Stimulated activated naive CD8-positive, alpha-beta T cell treated with anti-CD3 and anti-CD28 coated beads, Interleukin-15, amount 100 ng/mL, for 72 hours (primary cell): Measurements from ENCODE around the gene TRHDE.
"Not testable (repeated sequence)": the region's sequence is repeated elsewhere in the genome, so short reads cannot be mapped to it uniquely, and the experiment has no call there.

ENCODE experiments used
- ATAC-seq: fragments of 150-1000 bp; cut with Tn5 transposase; 2 replicates; pipeline ENCODE4 v1.10.0; 2021; ENCODE audit warnings: mild to moderate bottlenecking, moderate library complexity
- DNase-seq, 2 donors: peaks; one replicate each; pipeline ENCODE4 v3.0.0; 2021 to 2022
- H3K27ac Mint-ChIP-seq, 2 donors: one replicate each; pipeline ENCODE4 v1.8.0; 2022; ENCODE audit warnings: mild to moderate bottlenecking in 2 of 2, mixed read lengths in 2 of 2, moderate library complexity in 2 of 2
- H3K27me3 Mint-ChIP-seq: one replicate; pipeline ENCODE4 v1.8.0; 2022; ENCODE audit warnings: mixed read lengths
- H3K4me1 Mint-ChIP-seq: one replicate; pipeline ENCODE4 v1.8.0; 2022; ENCODE audit warnings: mild to moderate bottlenecking, mixed read lengths
- H3K4me3 Mint-ChIP-seq, 2 donors: one replicate each; pipeline ENCODE4 v1.8.0; 2022; ENCODE audit warnings: mild to moderate bottlenecking in 2 of 2, mixed read lengths in 2 of 2, moderate library complexity in 1 of 2
- H3K9me3 Mint-ChIP-seq, 2 donors: one replicate each; pipeline ENCODE4 v1.8.0; 2022; ENCODE audit warnings: mixed read lengths in 2 of 2

The TRHDE gene

GRCh38 chr12:72618764-72619163 is 346.6 kb downstream of the TRHDE start:
- Mint-ChIP-seq H3K4me1 (no peaks in the 10 kb centered on the region), H3K9me3 (peaks cover 0 to 7% of the 10 kb centered on the region in 2 donors), H3K4me3 (no peak overlapping the region), H3K27ac (no peak overlapping the region), H3K27me3 (no peaks in the 10 kb centered on the region)
- DNase-seq (no peak), ATAC-seq (no peak)

- no peak overlapping the region for H3K27ac Mint-ChIP-seq
- no peak for DNase-seq
- no peak overlapping the region for H3K4me3 Mint-ChIP-seq
These were observed 350.4 kb downstream of the TRHDE start for GRCh38 chr12:72622556-72622955.

DNA sequence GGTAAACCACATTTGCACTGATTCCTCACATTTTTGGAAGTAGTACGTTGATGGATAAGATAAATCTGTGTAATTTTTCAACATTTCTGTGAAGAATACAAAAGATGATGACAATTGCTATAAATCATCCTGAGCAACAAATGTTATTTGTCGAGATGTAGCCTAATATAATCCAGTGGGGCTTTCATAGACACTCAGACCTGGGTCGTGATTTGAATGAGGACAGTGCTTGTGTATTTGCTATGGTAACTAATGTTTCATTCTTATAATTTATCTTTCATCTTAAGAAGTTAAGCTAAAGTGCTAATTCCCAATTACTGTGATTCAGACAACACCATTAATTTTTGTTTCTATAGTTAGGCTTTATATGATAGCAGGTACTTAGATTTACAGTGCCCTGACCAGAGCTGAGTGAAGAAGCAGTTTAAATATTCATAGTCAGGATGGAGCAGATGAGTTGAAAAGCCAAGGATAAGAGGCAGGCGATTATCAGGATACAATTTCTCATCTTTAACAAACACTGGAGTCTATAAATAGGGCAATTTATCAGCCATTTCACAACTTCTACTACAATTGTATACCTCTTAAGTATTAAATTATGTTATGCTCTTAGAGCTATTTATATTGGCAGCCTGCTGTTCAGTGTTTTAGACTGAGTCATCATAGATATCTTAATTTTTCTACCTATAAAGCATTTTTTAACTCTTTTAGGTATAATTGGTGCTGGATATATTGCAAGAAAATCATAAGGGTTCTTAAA is 359.9 kb downstream of the TRHDE start:
- DNase-seq (no peak), ATAC-seq (no peak)
- no peak overlapping the region for H3K4me3 Mint-ChIP-seq
- no peaks in the 10 kb centered on the region for H3K27me3 Mint-ChIP-seq
- no peaks in the 10 kb centered on the region for H3K9me3 Mint-ChIP-seq
- no peaks in the 10 kb centered on the region for H3K4me1 Mint-ChIP-seq
- H3K27ac Mint-ChIP-seq: no peak overlapping the region

More at GRCh38 chr12:72622556-72622955, 350.4 kb downstream of the TRHDE start:
- no peak for ATAC-seq
- Mint-ChIP-seq H3K9me3 (peaks cover 7% of the 10 kb centered on the region in 2 donors), H3K4me1 (no peaks in the 10 kb centered on the region), H3K27me3 (no peaks in the 10 kb centered on the region)

- ATAC-seq (no peak), DNase-seq (no peak)
- H3K4me1 Mint-ChIP-seq: no peaks in the 10 kb centered on the region
- H3K27ac Mint-ChIP-seq: no peak overlapping the region
- H3K27me3 Mint-ChIP-seq: no peaks in the 10 kb centered on the region
- peaks cover 0 to 2% of the 10 kb centered on the region in 2 donors for H3K9me3 Mint-ChIP-seq
- no peak overlapping the region for H3K4me3 Mint-ChIP-seq
These were observed 370.5 kb downstream of the TRHDE start for GRCh38 chr12:72642706-72643105.

DNA sequence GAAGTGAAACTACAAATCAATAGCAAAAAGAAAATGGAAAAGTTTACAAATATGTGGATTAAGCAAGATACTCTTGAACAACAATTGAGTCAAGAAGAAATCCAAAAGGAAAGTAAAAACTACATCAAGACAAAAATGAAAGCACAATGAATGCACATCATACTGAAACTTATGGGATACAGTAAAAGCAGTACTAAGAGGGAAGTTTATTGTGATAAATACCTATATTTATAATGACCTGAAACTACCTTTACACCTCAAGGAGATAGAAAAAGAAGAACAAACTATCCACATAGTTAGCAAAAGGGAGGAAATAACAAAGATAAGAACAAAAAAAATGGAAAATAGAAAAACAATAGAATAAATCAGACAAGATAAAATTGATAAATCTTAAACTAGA is 375.0 kb downstream of the TRHDE start:
- Mint-ChIP-seq H3K4me1 (no peaks in the 10 kb centered on the region), H3K27ac (no peak overlapping the region), H3K27me3 (no peaks in the 10 kb centered on the region), H3K9me3 (no peaks in the 10 kb centered on the region), H3K4me3 (no peak overlapping the region)
- no peak for ATAC-seq
- DNase-seq: no peak

GRCh38 chr12:72658615-72659014 is 386.4 kb downstream of the TRHDE start:
- ATAC-seq: no peak
- Mint-ChIP-seq H3K27ac (no peak overlapping the region), H3K27me3 (no peaks in the 10 kb centered on the region), H3K4me1 (no peaks in the 10 kb centered on the region), H3K4me3 (no peak overlapping the region), H3K9me3 (no peaks in the 10 kb centered on the region)
- no peak for DNase-seq

DNA sequence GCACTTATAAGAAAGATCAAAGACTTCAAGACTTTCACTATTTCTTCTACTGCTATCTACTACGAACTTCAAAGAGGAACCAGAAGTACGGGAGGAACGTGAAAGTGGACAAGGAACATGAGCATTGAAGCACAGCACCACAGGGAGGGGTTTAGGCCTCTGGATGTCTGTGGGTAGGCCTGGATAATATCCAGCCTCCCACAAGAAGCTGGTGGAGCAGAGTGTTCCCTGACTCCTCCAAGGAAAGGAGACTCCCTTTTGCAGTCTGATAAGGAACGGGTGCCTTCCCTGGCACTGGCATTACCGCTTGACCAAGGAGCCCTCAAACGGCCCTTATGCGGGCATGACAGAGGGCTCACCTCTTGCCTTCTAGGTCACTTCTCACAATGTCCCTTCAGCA is 388.0 kb downstream of the TRHDE start:
- not testable (repeated sequence) for DNase-seq, H3K9me3 Mint-ChIP-seq, H3K27me3 Mint-ChIP-seq, H3K27ac Mint-ChIP-seq, H3K4me3 Mint-ChIP-seq, H3K4me1 Mint-ChIP-seq, ATAC-seq

DNA sequence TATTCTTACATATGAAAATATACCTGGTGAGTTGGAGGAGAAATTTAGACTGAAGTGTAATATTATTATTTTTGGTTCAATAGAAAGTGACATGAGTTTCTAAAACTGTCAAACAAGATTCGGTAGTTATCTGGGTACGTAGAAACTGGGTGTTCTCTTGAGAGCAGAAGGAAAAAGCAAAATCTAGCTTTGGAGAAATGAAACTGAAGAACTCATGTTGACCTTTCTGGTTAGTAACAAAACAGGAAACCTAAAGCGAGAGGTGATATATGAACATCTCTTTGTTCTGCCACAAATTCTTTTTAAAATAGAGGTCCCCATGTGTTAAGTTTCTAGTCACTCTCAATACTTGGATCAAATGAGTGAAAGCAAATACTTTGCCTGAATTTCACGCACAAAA is 401.7 kb downstream of the TRHDE start:
- no peak overlapping the region for H3K4me3 Mint-ChIP-seq
- no peak overlapping the region for H3K27ac Mint-ChIP-seq
- DNase-seq (no peak), ATAC-seq (no peak)
- H3K9me3 Mint-ChIP-seq: no peaks in the 10 kb centered on the region
- no peaks in the 10 kb centered on the region for H3K27me3 Mint-ChIP-seq
- H3K4me1 Mint-ChIP-seq: no peaks in the 10 kb centered on the region

DNA sequence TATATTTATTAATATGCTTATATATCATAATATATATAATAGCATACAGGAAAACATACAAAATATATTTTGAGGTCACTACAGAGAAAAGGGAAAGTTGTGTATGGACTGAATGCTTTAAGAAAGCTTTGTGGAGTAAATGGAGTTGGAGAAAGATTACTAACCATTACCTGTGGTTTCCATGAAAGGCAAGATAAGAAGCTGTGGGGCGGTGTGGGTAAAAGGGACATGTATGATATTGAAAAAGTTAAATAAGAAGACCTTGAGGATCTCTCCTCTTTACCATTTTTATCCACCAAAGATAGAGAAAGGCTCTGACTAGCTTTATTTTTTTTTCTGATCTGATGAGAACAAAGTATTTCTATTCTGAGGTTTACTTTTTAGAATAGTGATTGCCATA is 404.4 kb downstream of the TRHDE start:
- H3K4me1 Mint-ChIP-seq: no peaks in the 10 kb centered on the region
- ATAC-seq: no peak
- no peaks in the 10 kb centered on the region for H3K27me3 Mint-ChIP-seq
- H3K27ac Mint-ChIP-seq: no peak overlapping the region
- H3K4me3 Mint-ChIP-seq: no peak overlapping the region
- no peaks in the 10 kb centered on the region for H3K9me3 Mint-ChIP-seq
- no peak for DNase-seq

DNA sequence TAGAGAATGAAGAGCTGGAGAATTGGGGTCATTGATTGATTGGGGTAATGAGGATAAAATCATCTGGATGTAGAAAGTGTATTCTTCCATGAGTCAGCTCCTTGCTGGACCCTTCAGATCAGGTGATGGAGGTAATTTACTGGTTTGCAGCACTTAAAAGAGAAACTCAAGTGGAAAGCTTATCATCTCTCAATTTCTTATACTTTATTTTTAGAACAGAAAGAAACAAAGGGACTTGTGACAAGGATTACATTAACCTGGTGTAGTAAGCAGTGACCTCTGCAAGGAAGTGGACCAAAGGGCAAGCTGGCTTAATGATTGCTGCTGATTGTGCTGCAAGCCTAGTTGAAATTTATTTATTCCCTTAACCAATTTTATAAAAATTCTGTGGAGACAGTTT is 405.0 kb downstream of the TRHDE start:
- H3K27me3 Mint-ChIP-seq: no peaks in the 10 kb centered on the region
- H3K4me1 Mint-ChIP-seq: no peaks in the 10 kb centered on the region
- no peaks in the 10 kb centered on the region for H3K9me3 Mint-ChIP-seq

GRCh38 chr12:72677846-72678245 is 405.7 kb downstream of the TRHDE start:
- H3K27me3 Mint-ChIP-seq: no peaks in the 10 kb centered on the region

More for the DNA sequence above, 405.0 kb downstream of the TRHDE start:
- Mint-ChIP-seq H3K4me3 (no peak overlapping the region), H3K27ac (no peak overlapping the region)
- no peak for ATAC-seq
- no peak for DNase-seq

GRCh38 chr12:72679147-72679757 is 407.1 kb downstream of the TRHDE start:
- DNase-seq: no peak
- Mint-ChIP-seq H3K4me1 (no peaks in the 10 kb centered on the region), H3K27ac (no peak overlapping the region), H3K9me3 (no peaks in the 10 kb centered on the region), H3K4me3 (no peak overlapping the region), H3K27me3 (no peaks in the 10 kb centered on the region)
- no peak for ATAC-seq

More at GRCh38 chr12:72677846-72678245, 405.7 kb downstream of the TRHDE start:
- H3K4me3 Mint-ChIP-seq: no peak overlapping the region
- no peaks in the 10 kb centered on the region for H3K4me1 Mint-ChIP-seq
- ATAC-seq: no peak
- H3K27ac Mint-ChIP-seq: no peak overlapping the region
- no peak for DNase-seq
- H3K9me3 Mint-ChIP-seq: no peaks in the 10 kb centered on the region

GRCh38 chr12:72681028-72681427 is 408.9 kb downstream of the TRHDE start:
- Mint-ChIP-seq H3K27ac (no peak overlapping the region), H3K4me1 (no peaks in the 10 kb centered on the region), H3K27me3 (no peaks in the 10 kb centered on the region), H3K4me3 (no peak overlapping the region), H3K9me3 (no peaks in the 10 kb centered on the region)
- DNase-seq: no peak
- no peak for ATAC-seq

- Mint-ChIP-seq H3K4me1 (no peaks in the 10 kb centered on the region), H3K9me3 (peaks cover 0 to 5% of the 10 kb centered on the region in 2 donors), H3K27ac (no peak overlapping the region), H3K4me3 (no peak overlapping the region), H3K27me3 (no peaks in the 10 kb centered on the region)
- DNase-seq: no peak
- no peak for ATAC-seq
These were observed 412.3 kb downstream of the TRHDE start for GRCh38 chr12:72684491-72684890.

DNA sequence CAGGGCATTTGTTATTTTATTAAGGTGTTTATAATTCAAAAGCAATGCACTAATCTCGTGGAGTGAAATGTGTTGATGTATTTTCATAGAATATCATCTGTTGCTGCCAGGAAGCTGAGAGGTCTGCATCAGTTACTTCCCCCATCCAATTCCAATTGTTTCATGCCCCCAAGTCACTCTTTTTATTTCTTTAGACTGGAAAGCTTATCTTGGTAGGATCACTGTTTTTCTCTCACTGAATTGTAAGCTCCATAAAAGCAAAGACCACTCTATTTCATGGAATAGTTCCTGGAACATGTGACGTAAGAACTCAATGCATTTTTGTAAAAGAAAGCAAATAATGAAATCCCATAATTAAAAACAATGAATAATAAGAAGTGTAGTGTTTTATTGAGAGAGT is 420.2 kb downstream of the TRHDE start:
- DNase-seq (no peak), ATAC-seq (no peak)
- Mint-ChIP-seq H3K27me3 (no peaks in the 10 kb centered on the region), H3K4me1 (no peaks in the 10 kb centered on the region), H3K9me3 (peaks cover 9 to 17% of the 10 kb centered on the region in 2 donors), H3K4me3 (no peak overlapping the region), H3K27ac (no peak overlapping the region)

DNA sequence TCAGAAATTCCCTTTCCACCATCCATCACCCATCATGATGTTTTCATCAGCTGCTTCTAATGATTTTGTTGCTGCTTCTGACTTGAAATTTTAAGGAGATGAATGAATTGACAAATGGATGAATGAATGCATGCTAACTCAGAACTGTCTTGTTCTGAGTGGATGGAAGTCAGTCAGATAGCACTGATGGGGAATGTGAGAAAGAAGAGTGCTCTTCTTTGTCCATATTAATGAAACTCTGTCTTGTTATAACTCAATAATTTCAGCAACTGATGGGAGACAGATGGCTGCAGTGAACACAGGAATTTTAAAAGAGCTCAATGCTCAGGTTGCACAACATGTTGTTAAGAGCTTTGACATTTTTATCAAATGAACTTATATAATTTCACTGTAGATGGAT is 422.0 kb downstream of the TRHDE start:
- no peak for ATAC-seq
- no peaks in the 10 kb centered on the region for H3K27me3 Mint-ChIP-seq
- no peak overlapping the region for H3K4me3 Mint-ChIP-seq
- DNase-seq: no peak
- H3K9me3 Mint-ChIP-seq: peaks cover 16 to 21% of the 10 kb centered on the region in 2 donors
- no peak overlapping the region for H3K27ac Mint-ChIP-seq
- no peaks in the 10 kb centered on the region for H3K4me1 Mint-ChIP-seq
